ENCODE results near the gene PPM1L.

- TF ChIP-seq, protein P1, sequence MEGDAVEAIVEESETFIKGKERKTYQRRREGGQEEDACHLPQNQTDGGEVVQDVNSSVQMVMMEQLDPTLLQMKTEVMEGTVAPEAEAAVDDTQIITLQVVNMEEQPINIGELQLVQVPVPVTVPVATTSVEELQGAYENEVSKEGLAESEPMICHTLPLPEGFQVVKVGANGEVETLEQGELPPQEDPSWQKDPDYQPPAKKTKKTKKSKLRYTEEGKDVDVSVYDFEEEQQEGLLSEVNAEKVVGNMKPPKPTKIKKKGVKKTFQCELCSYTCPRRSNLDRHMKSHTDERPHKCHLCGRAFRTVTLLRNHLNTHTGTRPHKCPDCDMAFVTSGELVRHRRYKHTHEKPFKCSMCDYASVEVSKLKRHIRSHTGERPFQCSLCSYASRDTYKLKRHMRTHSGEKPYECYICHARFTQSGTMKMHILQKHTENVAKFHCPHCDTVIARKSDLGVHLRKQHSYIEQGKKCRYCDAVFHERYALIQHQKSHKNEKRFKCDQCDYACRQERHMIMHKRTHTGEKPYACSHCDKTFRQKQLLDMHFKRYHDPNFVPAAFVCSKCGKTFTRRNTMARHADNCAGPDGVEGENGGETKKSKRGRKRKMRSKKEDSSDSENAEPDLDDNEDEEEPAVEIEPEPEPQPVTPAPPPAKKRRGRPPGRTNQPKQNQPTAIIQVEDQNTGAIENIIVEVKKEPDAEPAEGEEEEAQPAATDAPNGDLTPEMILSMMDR (IDR thresholded peaks at IDR 0.05; ENCODE audit: low read depth, low read length, poor library complexity, severe bottlenecking): no peak
- TF ChIP-seq EZH2phosphoT487 (IDR thresholded peaks at IDR 0.05; ENCODE audit: borderline replicate concordance, low read length): no peak
Observed at GRCh38 chr3:160831401-160831800, 75.4 kb downstream of the PPM1L start.
